Mucosa of descending colon (tissue), 3 donors: ENCODE results near the gene CRNKL1. TPM values are rescaled to one million over a fixed set of nuclear protein-coding genes. Genes with fewer than 3 reads are reported as not detected.

ENCODE experiments used
- ATAC-seq: fragments of 200-7000 bp; cut with Tn5 transposase; one replicate; pipeline ENCODE4 v1.9.1; 2020; ENCODE audit warnings: mild to moderate bottlenecking, moderate library complexity
- DNase-seq, 3 donors: peaks; one replicate each; pipeline ENCODE4 v3.0.0-alpha.2; 2020
- H3K36me3 ChIP-seq: fragments of 200-600 bp; one replicate; pipeline ENCODE4 v1.8.0; 2021; ENCODE audit warnings: low read depth, mild to moderate bottlenecking
- H3K4me1 ChIP-seq: fragments of 200-600 bp; one replicate; pipeline ENCODE4 v1.8.0; 2021; ENCODE audit warnings: low read depth, mild to moderate bottlenecking
- H3K4me3 ChIP-seq: fragments of 200-600 bp; one replicate; pipeline ENCODE4 v1.8.0; 2021; ENCODE audit warnings: mild to moderate bottlenecking
- H3K9me3 ChIP-seq: fragments of 200-600 bp; one replicate; pipeline ENCODE4 v1.8.0; 2021; ENCODE audit warnings: mild to moderate bottlenecking
- intact Hi-C, 2 donors: fragments of 100-400 bp; cut with DNase I in 1 of 2; cut with micrococcal nuclease in 1 of 2; formaldehyde crosslinking; loops; one replicate each; pipeline versions ENCODE4 v1.11.0 to v1.11.1; 2022; cut with DNase I, micrococcal nuclease
- long read RNA-seq, 2 donors: library from polyadenylated mRNA; unstranded; transcript quantifications; one replicate each; pipeline ENCODE4 v2.0.0, GENCODE V29; 2019 to 2021
- total RNA-seq, 3 donors: library from RNA; stranded (reverse); fragmentation: NEBNext Ultra II Directional in 2 of 3; extraction: Animal tissue kit (Norgen Biotek cat#: 25700) in 2 of 3; gene quantifications; one replicate each; pipeline versions ENCODE4 v1.2.1 to v1.2.4, GENCODE V29; 2021 to 2023
- TF ChIP-seq, protein P1 (sequence below): fragments of 200-600 bp; IDR thresholded peaks from one replicate; pipeline ENCODE4 v1.8.0; 2022; ENCODE audit warnings: antibody characterized with exemption, mild to moderate bottlenecking
- donor health status: DM: no; HTN: no; CAD: no; lungs with moderate emphysema.
- donor health status: DM: no; HTN: no; CAD: no.
- donor health status: DM: no; HTN: yes; CAD: no.

The CRNKL1 gene
- total RNA-seq, result 10 to 100 TPM; 18.2 to 25.1 (median 21.7) TPM
- long read RNA-seq, donor 1, full-length matches to known transcripts, result 27 of 32 reads
- long read RNA-seq, donor 1, partial matches to known transcripts, result 4 of 32 reads
- long read RNA-seq, donor 1, other reads (novel, unspliced or antisense), result 1 of 32 reads
- long read RNA-seq, donor 2, full-length matches to known transcripts, result 8 of 11 reads
- long read RNA-seq, donor 2, partial matches to known transcripts, result 1 of 11 reads
- long read RNA-seq, donor 2, other reads (novel, unspliced or antisense), result 2 of 11 reads

DNA sequence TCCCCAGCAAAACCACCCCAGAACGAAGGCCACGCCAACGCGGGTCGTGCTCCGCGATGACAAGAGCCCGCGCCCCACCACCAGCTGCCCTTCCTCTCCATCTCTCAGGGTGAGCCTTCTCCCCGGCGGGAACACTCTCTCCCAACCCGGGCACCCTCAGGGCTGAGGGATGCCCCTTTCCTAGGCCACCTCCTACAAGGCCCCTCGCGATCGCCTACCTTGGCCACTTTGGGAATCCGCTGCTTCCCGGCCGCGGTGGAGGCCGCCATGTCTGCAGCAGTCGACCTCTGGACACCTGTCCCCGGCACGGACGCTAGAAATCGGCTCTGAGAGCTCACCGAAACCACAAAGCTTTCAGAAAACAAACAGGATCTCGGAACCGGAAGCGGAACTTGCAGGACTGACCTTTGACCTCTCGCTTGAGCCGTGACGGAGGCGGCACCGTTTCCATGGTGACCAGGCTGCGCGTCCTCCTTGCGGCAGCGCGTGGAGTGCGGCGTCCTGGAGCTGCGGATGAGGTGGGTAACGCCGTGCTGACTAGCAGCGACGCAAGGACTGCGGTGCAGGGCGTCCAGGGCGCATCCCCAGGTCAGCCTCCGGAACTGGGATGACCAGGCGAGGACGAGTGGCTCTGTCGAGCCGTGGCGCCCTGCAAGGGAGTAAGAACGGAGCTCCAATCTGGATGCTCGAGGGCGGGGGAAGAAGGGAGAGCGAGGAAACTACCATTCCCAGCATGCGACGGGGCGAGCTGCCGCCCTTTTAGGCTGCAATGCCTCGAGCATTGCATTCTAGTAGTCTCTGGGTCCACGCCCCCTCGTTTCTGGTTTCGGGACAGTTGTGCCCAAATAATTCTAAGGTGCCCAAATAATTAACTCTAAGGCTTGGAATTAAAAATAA, at the start of gene CRNKL1, which contains the start of gene CFAP61:
CRNKL1 (minus strand) TSS at position 393 of the 897 bp plus-strand sequence; CDS start at position 269, 124 bp downstream.
CFAP61 (plus strand) TSS at position 459 of the 897 bp plus-strand sequence. CDS start 4,122 bp downstream, outside the sequence.
- H3K4me1 ChIP-seq, result peaks cover 12% of the 10 kb centered on the region
- no peaks in the 10 kb centered on the region for H3K9me3 ChIP-seq
- intact Hi-C loops, result no loop called here
- ATAC-seq (peak; percentile 99), DNase-seq (peak; percentile 97 to 99 (median 98))
- peak within 1 kb of the TSS; percentile 91 for H3K4me3 ChIP-seq
- H3K36me3 ChIP-seq, result no peaks in the 10 kb centered on the region
- TF ChIP-seq, protein P1, sequence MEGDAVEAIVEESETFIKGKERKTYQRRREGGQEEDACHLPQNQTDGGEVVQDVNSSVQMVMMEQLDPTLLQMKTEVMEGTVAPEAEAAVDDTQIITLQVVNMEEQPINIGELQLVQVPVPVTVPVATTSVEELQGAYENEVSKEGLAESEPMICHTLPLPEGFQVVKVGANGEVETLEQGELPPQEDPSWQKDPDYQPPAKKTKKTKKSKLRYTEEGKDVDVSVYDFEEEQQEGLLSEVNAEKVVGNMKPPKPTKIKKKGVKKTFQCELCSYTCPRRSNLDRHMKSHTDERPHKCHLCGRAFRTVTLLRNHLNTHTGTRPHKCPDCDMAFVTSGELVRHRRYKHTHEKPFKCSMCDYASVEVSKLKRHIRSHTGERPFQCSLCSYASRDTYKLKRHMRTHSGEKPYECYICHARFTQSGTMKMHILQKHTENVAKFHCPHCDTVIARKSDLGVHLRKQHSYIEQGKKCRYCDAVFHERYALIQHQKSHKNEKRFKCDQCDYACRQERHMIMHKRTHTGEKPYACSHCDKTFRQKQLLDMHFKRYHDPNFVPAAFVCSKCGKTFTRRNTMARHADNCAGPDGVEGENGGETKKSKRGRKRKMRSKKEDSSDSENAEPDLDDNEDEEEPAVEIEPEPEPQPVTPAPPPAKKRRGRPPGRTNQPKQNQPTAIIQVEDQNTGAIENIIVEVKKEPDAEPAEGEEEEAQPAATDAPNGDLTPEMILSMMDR, result no peak

DNA sequence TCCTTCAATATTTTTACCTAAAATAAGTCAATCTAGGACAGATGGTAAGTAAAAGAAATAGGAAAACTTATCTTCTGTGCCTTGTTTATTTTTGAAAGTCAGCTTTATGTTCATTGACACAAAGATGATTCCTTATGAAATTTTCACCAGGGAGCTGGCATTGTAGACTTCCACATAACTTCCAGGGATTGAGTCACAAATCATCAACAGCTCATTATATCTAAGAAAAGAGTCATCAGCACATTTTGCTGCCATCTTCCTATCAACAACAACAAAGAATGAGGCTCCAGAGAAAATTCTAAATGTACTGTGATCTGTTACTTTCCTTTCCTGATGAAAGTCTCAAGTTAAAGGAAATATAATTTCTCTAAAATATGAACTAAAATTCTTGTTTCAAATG, 48.6 kb upstream of the CRNKL1 start:
- Histone ChIP-seq H3K36me3 (no peaks in the 10 kb centered on the region), H3K9me3 (no peaks in the 10 kb centered on the region), H3K4me3 (no peak overlapping the region), H3K4me1 (no peaks in the 10 kb centered on the region)
- ATAC-seq (no peak), DNase-seq (no peak)
- intact Hi-C loops, result no loop called here
- TF ChIP-seq, protein P1, result no peak

DNA sequence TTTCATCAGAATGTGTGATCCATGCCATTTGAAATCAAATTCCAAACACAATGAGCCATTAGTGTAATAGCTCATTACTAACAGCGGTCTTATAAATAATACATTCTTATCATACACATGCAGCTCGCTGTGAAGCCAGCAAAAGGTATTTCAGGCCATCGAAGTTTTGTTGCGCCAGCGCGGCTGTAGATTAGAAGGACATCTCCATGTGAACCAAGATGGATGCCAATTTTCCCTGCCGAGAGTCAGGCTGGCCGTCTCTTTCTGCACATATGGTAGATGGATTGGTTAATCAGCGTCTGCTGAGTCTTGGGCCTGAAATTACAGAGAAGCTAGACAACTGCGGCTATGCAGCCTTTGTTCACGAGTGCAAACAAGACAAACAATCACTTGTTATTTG, 44.2 kb upstream of the CRNKL1 start:
- Histone ChIP-seq H3K9me3 (no peaks in the 10 kb centered on the region), H3K4me1 (no peaks in the 10 kb centered on the region), H3K36me3 (no peaks in the 10 kb centered on the region), H3K4me3 (no peak overlapping the region)
- intact Hi-C loops, result no loop called here
- ATAC-seq (no peak), DNase-seq (no peak)
- TF ChIP-seq, protein P1, result no peak

DNA sequence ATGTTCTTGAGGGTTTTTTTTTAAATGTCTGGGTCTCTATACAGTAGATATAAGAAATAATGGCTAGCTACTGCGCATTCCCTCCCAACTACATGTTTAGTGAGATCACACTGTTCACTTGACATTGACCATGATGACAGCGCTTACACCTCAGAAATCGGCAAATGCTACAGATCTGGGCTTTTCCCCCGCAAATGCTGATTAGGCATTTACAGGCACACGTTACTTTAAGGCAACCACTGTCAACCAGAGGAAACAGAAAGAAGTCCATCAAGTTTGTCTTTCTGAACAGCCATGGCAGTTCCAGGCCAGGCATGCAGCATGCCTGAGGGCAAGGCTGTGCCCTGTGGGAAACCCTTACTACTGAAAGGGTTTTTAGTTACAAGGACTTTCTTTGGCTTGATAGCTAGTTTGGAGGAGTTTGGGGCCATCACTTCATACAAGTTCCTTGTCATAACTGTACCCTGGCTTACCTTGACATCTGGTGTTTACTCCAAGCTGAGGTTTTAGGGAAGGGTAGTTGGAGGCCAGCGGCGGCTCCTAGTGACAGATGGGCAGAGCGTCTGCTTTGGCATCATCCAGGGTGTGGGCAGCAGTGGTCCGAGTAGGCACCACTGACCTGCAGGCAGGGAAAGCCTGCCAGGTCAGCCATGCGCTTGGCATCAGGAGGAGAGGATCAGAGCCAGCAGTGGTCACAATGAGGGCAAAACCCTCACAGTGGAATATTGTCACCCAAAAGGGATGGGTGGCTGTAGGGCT, 43.0 kb upstream of the CRNKL1 start:
- H3K36me3 ChIP-seq, result no peaks in the 10 kb centered on the region
- no peak for DNase-seq
- no peak overlapping the region for H3K4me3 ChIP-seq
- intact Hi-C loops, result no loop called here
- TF ChIP-seq, protein P1, result no peak
- ATAC-seq, result no peak
- H3K4me1 ChIP-seq, result no peaks in the 10 kb centered on the region
- no peaks in the 10 kb centered on the region for H3K9me3 ChIP-seq

DNA sequence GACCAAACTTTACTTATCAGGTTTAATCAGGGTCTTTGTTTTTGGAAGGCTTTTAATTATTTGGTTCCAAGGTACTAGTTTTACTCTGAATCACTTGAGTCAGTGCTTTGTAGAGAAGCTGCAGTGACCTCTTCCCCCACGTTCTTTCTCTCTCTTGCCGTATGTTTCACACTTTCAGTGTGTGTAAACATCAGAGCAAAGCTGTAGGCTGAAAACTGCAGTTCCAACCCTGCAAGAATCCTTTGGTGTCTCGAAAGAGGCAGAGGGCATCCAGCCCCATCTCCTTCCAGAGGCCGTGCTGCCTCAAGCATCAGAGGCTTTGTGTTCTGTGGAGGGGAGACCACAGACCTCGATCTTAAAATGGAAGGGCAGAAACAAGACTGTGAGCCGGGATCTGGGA, 42.1 kb upstream of the CRNKL1 start:
- no peaks in the 10 kb centered on the region for H3K4me1 ChIP-seq
- ATAC-seq (no peak), DNase-seq (no peak)
- intact Hi-C loops, result no loop called here
- no peaks in the 10 kb centered on the region for H3K9me3 ChIP-seq
- no peak overlapping the region for H3K4me3 ChIP-seq
- TF ChIP-seq, protein P1, result no peak
- no peaks in the 10 kb centered on the region for H3K36me3 ChIP-seq
